Prostate gland (tissue), 2 donors: Measurements from ENCODE around the gene GPR3.

Experiments
- CTCF ChIP-seq, 4 experiments: fragments of 200-600 bp in 2 of 4; fragments of 450-650 bp in 2 of 4; sonication (generic) in 2 of 4; IDR thresholded peaks; 1 replicate in 3 of 4; 2 replicates in 1 of 4; pipeline ENCODE4 v1.5.1; 2016 to 2019; ENCODE audit warnings: antibody characterized with exemption in 4 of 4, mild to moderate bottlenecking in 2 of 4, moderate library complexity in 2 of 4
- POLR2A ChIP-seq: fragments of 450-650 bp; IDR thresholded peaks from one replicate; pipeline ENCODE4 v1.6.1; 2016; ENCODE audit warnings: antibody characterized with exemption, mild to moderate bottlenecking

DNA sequence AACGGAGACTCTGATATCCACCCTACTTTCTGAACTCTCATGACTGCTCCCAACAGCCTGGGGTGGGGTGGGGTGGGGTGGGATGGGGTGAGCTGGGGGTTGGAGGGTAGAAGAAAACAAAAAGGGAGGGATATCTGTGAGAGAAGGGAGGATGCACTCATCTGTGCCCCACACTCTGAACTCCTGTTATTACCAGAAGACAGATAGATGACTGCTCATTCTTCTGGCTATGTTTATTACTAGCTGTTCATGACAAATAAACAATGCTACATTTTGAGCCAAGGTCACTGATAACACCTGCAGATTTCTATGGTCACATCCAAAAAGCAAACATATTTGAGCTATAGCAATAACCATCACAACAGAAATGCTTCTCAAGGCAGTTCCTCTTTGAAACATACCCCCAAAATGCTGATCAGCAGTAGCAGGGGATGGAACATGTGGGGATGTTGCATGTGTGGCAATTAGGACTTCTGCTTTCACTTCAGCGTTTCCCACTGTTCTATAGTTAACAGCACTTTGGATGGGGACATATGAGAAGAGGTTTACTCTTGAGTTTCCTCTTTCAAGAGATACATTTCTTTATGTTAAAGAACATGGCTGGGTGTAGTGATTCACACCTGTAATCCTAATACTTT, 43.3 kb downstream of the GPR3 start:
- TF ChIP-seq CTCF (IDR thresholded peaks at IDR 0.05) (no peak), POLR2A (no peak)
